ENCODE results near the gene NAT10.
A peak's percentile ranks its signal among the peaks of the same experiment; 100 is the strongest.
"Not testable (repeated sequence)": the region's sequence is repeated elsewhere in the genome, so short reads cannot be mapped to it uniquely, and the experiment has no call there.

NAT10 gene

GRCh38 chr11:34105079-34105956, at the start of gene NAT10:
Gene NAT10 (plus strand): TSS chr11:34105629. CDS start chr11:34108226, 2,597 bp downstream.
- FAIRE-seq: peak; percentile 72
- peak; percentile 96 for DNase-seq (ENCODE audit: low spot score)

DNA sequence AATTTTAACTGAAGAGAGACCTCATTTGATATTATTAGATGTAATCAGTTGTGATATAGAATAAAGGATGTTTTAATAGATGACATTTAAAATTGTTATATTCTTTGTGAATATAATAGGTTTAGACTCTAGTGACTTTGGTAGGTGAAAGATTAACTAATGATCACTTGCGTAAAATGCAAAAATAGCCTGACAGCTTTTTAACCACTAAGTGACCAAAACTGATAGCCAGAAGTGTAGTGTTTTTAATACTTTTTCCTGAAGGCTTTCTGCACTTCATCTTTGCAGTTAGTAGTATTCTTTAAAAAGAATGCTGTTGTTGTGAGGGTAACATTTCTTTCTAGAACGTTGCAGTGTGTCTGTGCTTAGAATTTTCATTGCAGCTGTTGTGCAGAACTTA, 48.8 kb upstream of the NAT10 start:
- DNase-seq (ENCODE audit: low spot score) (no peak), FAIRE-seq (no peak)

DNA sequence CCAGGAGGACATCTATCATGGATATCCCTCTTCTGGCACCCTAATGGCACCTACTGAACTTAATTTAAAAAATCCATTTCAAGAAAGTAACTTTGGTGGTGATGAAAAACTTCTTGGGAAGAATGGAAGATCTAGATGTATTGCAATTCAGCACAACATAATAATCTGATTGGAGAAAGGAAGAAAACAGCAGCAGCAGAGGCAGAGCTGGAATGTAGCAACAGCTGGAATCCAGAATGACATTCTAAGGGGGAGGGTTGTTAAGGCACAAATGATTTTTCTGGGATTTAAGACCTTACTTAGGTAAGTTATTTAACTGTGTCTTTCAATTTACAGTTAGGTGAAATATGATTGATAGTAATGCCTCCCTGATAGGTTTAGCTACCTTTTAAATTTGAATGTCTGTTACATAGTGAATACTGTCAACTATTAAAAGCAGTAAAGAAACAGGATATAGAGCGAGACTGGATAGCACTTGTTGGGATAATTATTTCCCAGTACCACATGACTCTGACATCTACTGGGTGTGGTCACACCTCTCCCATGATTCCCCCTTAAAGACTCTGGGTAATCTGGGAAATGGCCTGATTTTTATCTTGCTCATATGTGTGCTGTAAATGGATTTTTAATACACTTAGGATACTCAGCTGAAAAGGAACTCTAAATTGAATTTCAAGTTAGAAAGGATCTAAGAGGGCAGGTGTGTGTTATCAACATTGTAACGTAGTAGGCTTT, 42.2 kb upstream of the NAT10 start:
- no peak for DNase-seq (ENCODE audit: low spot score)
- no peak for FAIRE-seq

GRCh38 chr11:34064291-34064690, 41.1 kb upstream of the NAT10 start:
- DNase-seq (ENCODE audit: low spot score) (no peak), FAIRE-seq (no peak)

DNA sequence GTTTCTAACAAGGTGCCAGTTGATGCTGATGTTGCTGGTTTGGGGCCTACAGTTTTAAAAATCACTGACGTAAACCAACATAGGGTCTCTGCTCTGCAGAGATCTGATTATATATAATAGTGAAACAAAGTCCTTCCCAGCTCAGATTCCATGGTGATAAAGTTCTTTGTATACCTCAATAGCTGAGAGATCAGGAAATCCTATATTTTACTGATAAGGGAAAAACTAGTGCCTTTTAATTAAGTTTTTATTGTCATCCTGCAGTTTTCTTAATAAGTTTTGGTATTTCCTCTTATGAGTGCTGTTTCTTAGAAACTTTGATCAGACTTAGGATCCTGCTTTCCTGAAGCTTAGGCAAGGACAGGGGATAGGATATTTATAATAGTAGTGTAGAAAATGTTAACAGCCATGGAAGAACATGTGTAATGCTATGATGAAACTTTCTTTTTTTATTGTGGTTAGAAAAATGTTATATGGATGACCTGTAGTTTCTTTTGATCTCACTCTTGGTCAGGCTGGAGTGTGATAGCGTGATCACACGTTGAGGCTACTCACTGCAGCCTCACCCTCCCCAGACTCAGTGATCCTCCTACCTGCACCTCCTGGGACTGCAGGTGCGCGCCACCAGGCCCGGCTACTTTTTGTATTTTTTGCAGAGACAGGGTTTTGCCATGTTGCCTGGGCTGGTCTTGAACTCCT, 39.8 kb upstream of the NAT10 start:
- no peak for DNase-seq (ENCODE audit: low spot score)
- no peak for FAIRE-seq

DNA sequence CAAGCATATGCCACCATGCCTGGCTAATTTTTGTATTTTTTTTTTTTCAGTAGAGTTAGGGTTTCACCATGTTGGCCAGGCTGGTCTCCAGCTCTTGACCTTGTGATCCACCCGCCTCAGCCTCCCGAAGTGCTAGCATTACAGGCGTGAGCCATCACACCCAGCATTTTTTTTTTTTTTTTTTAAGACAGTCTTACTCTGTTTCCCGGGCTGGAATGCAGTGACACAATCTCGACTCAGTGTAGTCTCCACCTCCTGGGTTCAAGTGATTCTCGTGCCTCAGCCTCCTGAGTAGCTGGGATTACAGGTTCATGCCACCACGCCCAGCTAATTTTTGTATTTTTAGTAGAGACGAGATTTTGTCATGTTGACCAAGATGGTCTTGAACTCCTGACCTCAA, 38.7 kb upstream of the NAT10 start:
- DNase-seq (ENCODE audit: low spot score): peak; percentile 13
- not testable (repeated sequence) for FAIRE-seq

GRCh38 chr11:34067383-34068065, 37.9 kb upstream of the NAT10 start:
- no peak for FAIRE-seq
- DNase-seq (ENCODE audit: low spot score): no peak

DNA sequence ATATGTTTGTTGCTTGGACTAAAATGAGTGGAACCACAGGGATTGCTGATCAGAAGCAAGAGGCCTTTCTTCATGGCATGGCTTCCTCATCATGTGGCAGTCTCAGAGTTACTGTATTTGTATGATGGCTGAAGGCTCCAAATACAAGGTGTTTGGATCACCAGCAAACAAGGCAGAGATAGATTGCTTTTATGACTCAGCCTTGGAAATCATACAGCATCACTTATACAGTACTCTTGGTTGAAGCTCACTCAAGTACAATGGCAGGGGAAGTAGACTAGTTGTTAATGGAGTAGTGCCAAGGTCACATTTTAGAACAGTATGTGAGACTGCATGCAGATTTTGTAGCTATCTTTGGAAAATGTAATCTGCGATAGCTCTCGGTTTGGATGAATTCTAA, 37.3 kb upstream of the NAT10 start:
- DNase-seq (ENCODE audit: low spot score) (peak; percentile 14), FAIRE-seq (no peak)

GRCh38 chr11:34071306-34071705, 34.1 kb upstream of the NAT10 start:
- not testable (repeated sequence) for DNase-seq (ENCODE audit: low spot score); FAIRE-seq

DNA sequence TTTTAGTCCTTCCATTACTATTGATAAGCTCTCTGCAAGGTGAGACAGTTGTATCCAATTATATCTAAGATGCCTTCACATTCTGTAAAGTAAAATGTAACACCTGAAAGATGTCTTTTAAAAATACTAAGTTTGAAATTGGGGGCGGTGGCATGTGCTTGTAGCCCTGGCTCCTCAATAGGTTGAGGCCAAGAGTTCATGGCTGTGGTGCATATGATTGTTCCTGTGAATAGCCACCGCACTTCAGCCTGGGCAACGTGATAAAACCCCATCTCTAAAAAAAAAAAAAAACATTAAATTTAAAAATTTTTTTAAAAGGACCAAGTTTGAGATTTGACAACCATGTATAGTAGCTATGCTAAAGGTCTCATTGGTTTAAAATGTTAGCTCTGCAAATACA, 33.4 kb upstream of the NAT10 start:
- no peak for DNase-seq (ENCODE audit: low spot score)
- no peak for FAIRE-seq

DNA sequence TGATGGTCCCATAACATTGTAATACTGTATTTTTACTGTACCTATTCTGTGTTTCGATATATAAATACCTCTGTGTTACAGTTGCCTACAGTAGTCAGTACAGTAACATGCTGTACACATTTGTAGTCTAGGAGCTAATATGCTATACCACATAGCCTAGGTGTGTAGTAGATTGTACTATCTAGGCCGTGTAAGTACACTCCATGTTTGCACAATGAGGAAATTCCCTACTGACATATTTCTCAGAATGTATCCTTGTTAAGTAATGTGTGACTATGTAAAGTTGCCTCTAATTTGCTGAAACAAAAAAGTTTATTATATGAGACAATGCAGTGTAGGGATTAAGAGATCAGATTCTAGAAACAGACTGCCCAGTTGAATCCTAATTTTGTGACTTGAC, 32.6 kb upstream of the NAT10 start:
- no peak for FAIRE-seq
- DNase-seq (ENCODE audit: low spot score): no peak

DNA sequence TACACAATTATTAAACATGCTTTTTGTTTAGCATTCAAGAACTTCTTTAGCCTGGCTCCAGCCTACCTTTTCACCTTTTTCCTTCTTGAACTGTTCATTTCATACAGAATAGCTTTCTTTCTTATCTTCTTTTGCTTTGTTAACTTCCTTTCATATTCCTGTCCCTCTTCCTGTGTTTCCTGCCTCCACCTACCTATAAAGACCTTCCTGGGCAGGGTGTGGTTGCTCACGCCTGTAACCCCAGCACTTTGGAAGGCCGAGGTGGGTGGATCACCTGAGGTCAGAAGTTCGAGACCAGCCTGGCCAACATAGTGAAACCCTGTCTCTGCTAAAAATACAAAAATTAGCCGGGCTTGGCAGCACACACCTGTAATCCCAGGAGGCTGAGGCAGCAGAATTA, 31.0 kb upstream of the NAT10 start:
- no peak for FAIRE-seq
- no peak for DNase-seq (ENCODE audit: low spot score)

GRCh38 chr11:34075178-34075820, 30.1 kb upstream of the NAT10 start:
- peak; percentile 65 for FAIRE-seq
- peak; percentile 7 for DNase-seq (ENCODE audit: low spot score)

DNA sequence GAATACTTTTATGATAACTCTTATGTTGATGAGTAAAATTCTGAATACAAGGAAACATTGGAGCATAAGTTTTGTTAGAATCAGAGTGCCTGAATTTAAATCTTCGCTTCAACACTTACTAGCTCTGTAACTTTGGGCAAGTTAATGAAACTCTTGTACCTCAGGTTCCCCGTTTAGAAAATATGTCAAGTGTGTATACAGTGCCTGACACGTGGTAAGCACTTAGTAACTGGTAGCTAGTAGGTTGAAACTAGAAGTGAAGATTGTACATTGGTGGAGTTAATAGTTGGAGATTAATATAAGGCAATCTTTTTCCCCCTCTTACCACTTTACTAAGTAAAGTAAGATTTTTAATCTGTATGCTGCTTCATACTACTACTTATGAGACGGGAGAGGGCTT, 24.8 kb upstream of the NAT10 start:
- no peak for FAIRE-seq
- no peak for DNase-seq (ENCODE audit: low spot score)

DNA sequence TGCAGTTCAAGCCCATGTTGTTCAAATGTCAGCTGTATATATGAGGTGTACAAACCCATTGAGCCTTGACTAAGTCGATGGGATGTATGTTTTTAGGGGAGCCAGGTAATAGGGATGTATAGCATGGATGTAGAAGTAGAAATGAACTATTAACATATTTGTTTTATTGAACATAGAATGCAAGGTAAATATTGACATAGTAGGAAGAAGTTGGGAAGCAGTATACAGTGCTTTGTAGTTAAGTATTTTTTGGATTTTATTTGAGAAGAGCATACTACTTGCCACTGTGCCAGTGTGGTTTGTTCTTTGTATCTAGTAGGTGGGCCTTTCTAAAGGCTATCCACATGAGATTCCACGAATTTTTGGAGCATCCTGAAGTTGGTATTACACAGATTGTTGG, 20.8 kb upstream of the NAT10 start:
- no peak for FAIRE-seq
- DNase-seq (ENCODE audit: low spot score): no peak

GRCh38 chr11:34086554-34087283, 18.7 kb upstream of the NAT10 start:
- FAIRE-seq (no peak), DNase-seq (ENCODE audit: low spot score) (no peak)

- FAIRE-seq: no peak
- DNase-seq (ENCODE audit: low spot score): no peak
Observed at GRCh38 chr11:34091825-34092224, 13.6 kb upstream of the NAT10 start.

- not testable (repeated sequence) for FAIRE-seq
Observed at GRCh38 chr11:34094900-34095299, 10.5 kb upstream of the NAT10 start.

DNA sequence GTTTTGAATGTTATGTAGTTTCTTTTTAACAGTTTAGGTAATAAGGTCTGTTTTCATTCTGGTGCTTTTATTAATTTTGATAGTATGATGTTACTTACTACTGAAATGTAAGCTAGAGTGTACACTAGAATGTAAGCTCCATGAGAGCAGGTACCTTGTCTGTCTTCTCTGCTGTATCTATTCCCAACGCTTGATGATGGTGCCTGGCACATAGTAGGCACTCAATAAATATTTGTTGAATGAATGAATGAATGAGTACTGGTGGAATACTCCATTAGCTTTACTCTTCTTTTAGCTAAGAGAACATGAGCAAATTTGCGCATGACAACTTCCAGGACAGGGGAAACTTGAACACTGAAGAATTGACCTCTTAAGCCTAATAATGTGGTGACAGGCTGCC, 6.6 kb upstream of the NAT10 start:
- DNase-seq (ENCODE audit: low spot score) (no peak), FAIRE-seq (no peak)

More at GRCh38 chr11:34094900-34095299, 10.5 kb upstream of the NAT10 start:
- DNase-seq (ENCODE audit: low spot score): not testable (repeated sequence)

GRCh38 chr11:34104680-34105078, 750 bp upstream of the NAT10 start:
- FAIRE-seq (no peak), DNase-seq (ENCODE audit: low spot score) (no peak)

All from RCC 7860 (cell line).